Stimulated activated CD4-positive, alpha-beta T cell treated with anti-CD3 and anti-CD28 coated beads, Interleukin-12 subunit alpha, Interleukin-12 subunit beta, amount 100 ng/mL, for 4 hours (primary cell): ENCODE measurements around the gene DRAP1.
"Not testable (repeated sequence)": the region's sequence is repeated elsewhere in the genome, so short reads cannot be mapped to it uniquely, and the experiment has no call there.

Experiments
- DNase-seq: peaks from one replicate; pipeline ENCODE4 v3.0.0-alpha.2; 2020

DRAP1 gene

GRCh38 chr11:65934014-65934413 lies 14.8 kb downstream of the DRAP1 start:
- no peak for DNase-seq

GRCh38 chr11:65937766-65938165 lies 18.5 kb downstream of the DRAP1 start:
- no peak for DNase-seq

- DNase-seq = no peak
These were observed 22.6 kb downstream of the DRAP1 start for GRCh38 chr11:65941720-65942310.

DNA sequence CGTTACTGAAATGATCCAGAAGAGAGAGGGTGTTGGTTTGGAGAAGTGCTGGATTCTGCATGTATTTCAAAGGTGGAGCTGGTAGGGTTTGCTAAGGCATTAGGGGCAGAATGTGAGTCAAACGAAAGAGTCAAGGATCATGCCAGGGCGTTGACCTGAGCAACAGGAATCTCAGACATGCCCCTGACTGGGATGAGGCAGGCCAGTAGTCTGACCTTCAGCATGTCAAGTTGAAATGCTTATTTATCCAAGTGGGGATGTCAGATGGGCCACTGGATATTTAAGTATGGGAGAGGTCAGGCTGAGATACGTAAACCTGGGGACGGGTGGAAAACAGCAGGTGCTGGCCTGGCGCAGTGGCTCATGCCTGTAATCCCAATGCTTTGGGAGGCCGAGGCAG lies 23.3 kb downstream of the DRAP1 start:
- no peak for DNase-seq

GRCh38 chr11:65944191-65944590 lies 25.0 kb downstream of the DRAP1 start:
- no peak for DNase-seq

DNA sequence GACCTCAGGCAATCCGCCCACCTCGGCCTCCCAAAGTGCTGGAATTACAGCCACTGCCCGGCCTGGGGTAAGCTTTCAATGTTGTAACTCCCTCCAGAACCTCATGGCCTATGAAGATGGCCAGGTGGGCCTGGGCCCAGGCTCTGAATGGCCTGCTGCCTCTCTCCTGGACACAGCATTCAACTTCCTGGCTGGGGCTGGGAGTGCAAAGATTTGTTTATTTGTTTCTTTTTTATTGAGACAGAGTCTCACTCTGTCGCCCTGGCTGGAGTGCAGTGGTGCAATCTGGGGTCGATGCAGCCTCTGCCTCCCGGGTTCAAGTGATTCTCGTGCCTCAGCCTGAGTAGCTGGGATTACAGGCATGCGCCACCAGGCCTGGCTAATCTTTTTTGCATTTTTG lies 25.5 kb downstream of the DRAP1 start:
- DNase-seq = no peak

- DNase-seq = no peak
These were observed 26.2 kb downstream of the DRAP1 start, which contains the start of gene TSGA10IP for GRCh38 chr11:65945430-65945911. Gene TSGA10IP, plus strand, starts transcription at chr11:65945480. Its CDS starts 196 bp downstream, at chr11:65945676.

DNA sequence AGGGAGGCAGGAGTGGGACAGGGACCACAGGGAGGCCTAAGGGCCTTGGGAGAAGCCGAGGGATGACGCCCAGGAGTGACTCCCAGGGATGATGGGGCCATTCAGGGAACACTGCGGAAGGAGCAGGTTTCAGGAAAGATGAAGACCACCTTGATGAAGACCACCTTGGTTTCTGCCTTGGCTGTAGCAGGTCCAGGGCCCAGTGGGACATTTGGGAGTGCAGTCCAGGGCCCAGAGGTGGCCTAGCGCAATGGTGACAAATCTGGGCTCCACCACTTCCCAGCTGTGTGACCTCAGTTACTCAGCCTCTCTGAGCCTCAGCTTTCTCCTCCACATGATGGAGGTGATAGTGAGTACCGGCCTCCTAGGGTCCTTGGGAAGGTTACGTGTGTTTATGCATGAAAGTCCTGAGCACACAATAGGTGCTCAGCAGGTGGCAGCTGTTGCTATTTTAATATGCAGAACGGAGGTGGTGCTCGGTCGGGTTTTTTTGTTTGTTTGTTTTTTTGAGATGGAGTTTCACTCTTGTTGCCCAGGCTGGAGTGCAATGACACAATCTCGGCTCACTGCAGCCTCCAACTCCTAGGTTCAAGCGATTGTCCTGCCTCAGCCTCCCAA lies 26.8 kb downstream of the DRAP1 start:
- DNase-seq = no peak

GRCh38 chr11:65946655-65947054 lies 27.4 kb downstream of the DRAP1 start:
- DNase-seq = no peak

DNA sequence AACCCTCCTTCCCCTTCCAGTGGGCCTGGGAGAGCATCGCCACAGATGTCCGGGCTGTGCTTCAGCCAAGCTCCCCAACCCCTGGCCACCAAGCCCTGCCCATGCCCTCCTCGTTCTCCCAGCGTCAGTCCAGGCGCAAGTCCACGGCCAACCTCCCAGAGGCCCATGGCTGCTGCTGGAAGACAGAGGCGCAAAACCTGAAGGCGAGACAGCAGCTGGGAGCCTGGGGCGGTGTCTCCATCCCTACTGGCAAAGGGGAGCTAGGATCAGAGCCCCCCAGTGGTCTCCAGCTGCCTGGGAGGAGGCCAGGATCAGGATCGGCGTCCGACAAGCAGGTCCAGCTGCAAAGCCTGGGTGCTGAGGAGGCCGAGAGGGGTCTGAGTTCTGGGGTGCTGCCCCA lies 27.9 kb downstream of the DRAP1 start:
- DNase-seq = no peak

GRCh38 chr11:65947603-65948125 lies 28.4 kb downstream of the DRAP1 start:
- DNase-seq = no peak

GRCh38 chr11:65950711-65951110 lies 31.5 kb downstream of the DRAP1 start:
- DNase-seq = not testable (repeated sequence)

GRCh38 chr11:65951641-65952040 lies 32.4 kb downstream of the DRAP1 start:
- DNase-seq = not testable (repeated sequence)

GRCh38 chr11:65952052-65952521 lies 32.9 kb downstream of the DRAP1 start:
- no peak for DNase-seq

DNA sequence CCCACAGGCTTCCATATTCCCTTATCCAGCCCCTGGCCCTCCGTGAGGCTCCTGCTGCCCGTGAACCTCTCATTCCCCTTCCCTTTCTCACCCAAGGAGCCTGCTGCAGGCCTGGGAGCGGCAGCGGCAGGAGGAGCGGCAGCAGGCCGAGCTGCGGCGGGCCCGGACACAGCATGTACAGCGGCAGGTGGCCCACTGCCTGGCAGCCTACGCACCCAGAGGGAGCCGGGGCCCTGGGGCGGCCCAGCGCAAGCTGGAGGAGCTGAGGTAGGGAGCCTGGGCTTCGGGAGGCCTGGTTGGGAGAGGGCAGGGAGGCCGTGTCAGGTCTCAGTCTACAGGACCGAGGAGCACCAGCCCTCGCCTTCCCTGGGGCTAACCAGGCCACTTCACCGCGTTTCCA lies 34.2 kb downstream of the DRAP1 start:
- no peak for DNase-seq

GRCh38 chr11:65954771-65955170 lies 35.5 kb downstream of the DRAP1 start:
- DNase-seq = no peak

- no peak for DNase-seq
These were observed 39.1 kb downstream of the DRAP1 start for GRCh38 chr11:65958291-65958690.

DNA sequence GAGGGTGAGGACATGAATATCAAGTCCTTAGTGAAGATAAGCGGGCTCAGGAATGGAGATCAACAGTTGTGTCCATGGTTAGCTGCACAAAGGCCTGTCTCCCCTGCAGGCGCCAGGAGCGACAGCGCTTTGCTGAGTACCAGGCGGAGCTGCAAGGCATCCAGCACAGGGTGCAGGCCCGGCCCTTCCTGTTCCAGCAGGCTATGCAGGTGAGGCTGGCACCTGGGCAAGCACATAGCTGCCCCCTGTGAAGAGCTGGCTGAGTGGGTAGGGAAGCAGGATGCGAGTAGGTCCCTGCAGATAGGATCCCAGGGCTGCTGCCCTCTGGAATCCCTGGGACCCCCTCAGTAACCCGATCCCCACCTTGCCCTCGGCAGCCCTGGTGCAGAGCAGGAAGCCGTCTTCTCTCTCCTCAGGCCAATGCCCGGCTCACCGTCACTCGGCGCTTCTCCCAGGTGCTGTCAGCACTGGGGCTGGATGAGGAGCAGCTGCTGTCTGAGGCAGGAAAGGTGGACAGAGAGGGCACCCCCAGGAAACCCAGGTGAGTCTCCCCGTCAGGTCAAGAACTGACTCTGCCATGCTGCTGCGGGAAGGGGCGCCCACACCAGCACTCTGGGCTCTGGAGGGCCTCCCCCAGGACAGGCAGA lies 39.7 kb downstream of the DRAP1 start:
- no peak for DNase-seq

DNA sequence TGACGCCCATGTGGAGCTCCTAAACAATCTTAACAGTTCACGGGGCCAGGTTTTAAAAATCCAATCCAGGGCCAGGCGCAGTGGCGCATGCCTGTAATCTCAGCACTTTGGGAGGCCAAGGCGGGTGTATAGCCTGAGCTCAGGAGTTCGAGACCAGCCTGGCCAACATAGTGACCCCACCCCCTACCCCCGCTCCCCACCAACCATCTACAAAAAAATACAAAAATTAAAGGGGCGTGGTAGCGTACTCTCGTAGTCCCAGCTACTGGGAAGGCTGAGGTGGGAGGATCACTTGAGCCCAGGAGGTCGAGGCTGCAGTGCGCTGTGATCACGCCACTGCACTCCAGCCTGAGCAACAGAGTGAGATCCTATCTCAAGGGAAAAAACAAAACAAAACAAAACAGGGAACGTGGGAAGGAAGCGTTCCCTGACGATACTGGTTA lies 41.6 kb downstream of the DRAP1 start:
- no peak for DNase-seq

DNA sequence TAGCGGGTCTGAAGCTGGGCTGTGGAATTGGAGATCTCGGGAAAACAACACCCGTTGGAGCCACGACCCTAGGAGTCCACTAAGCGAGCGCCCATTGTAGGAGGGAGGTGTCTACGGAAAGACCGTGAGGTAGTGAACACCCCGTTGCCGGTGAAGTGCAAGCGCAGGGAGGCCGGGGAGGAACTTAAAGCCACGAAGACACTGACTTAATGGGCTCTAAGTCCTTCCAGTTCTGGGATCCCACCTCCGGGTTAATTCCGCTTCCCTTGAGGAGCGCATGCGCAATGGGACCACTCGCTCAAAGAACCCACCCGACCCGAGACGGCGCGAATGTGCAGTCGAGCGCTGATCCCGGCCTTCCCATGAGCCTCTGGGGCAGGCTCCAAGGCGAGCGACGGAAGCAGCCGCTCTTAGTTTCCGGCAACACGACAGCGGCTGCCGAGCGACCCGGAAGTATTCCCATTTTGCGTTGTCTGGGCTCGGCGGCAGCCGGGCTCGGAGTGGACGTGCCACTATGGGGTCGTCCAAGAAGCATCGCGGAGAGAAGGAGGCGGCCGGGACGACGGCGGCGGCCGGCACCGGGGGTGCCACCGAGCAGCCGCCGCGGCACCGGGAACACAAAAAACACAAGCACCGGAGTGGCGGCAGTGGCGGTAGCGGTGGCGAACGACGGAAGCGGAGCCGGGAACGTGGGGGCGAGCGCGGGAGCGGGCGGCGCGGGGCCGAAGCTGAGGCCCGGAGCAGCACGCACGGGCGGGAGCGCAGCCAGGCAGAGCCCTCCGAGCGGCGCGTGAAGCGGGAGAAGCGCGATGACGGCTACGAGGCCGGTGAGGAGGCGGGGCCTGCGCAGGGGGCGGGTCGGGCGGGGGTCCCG lies 42.3 kb downstream of the DRAP1 start, which contains the start of gene SART1:
SART1 (plus strand) TSS at position 468 of the 874 bp plus-strand sequence; CDS start at position 515, 47 bp downstream.
- DNase-seq = peak; percentile 93

DNA sequence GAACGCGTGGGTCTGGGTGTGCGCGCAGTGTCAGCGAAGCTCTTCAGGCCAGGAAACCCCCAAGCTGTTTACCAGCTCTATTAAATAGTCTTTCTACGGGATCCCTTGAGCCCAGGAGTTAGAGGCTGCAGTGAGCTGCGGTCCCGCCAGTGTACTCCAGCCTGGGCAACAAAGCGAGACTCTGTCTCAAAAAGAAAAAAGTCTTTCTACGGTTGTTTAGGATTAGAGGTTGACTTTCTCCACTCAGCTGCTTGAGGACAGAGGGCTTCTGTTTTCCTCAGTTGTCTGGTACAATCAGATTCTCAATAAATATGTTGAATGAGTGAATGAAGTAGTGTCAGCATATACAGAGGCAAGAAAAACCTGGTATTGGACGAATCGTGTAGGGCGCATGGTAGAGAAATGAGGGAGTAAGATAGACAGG lies 42.9 kb downstream of the DRAP1 start:
- no peak for DNase-seq

GRCh38 chr11:65964906-65965305 lies 45.7 kb downstream of the DRAP1 start:
- no peak for DNase-seq
